Ovary (tissue), 9 donors: ENCODE data around the gene NAA11. TPM values are rescaled to one million over a fixed set of nuclear protein-coding genes. Genes with fewer than 3 reads are reported as not detected.

Experiments used
- DNase-seq, 5 donors: peaks; one replicate each; pipeline ENCODE4 v3.0.0-alpha.2; 2019 to 2020
- H3K27ac ChIP-seq, 2 donors: fragments of 200-600 bp; one replicate each; pipeline versions ENCODE4 v1.5.1 to v1.8.0; 2019 to 2022
- H3K27me3 ChIP-seq: fragments of 200-600 bp; one replicate; pipeline ENCODE4 v1.8.0; 2022
- H3K36me3 ChIP-seq: fragments of 200-600 bp; sonication (generic); one replicate; pipeline ENCODE4 v1.5.1; 2019
- H3K4me1 ChIP-seq: one replicate; pipeline ENCODE4 v1.8.1; 2013; ENCODE audit warnings: mild to moderate bottlenecking, moderate library complexity; ENCODE audit not compliant: insufficient read depth
- H3K4me3 ChIP-seq: fragments of 200-600 bp; sonication (generic); one replicate; pipeline ENCODE4 v1.5.1; 2017
- H3K9me3 ChIP-seq, 2 donors: fragments of 200-600 bp in 1 of 2; sonication (generic) in 1 of 2; one replicate each; pipeline versions ENCODE4 v1.5.1 to v1.8.1; 2013 to 2019; ENCODE audit warnings: mild to moderate bottlenecking in 1 of 2, moderate library complexity in 1 of 2
- CTCF ChIP-seq, 3 donors: fragments of 450-650 bp in 2 of 3; fragments of 200-600 bp in 1 of 3; IDR thresholded peaks; one replicate each; pipeline versions ENCODE4 v1.5.1 to v1.8.0; 2016 to 2022; ENCODE audit warnings: antibody characterized with exemption in 3 of 3, mild to moderate bottlenecking in 1 of 3
- EP300 ChIP-seq: sonication (generic); formaldehyde crosslinking; IDR thresholded peaks from one replicate; pipeline ENCODE4 v1.6.1; 2017; ENCODE audit warnings: antibody characterized with exemption
- POLR2A ChIP-seq: fragments of 450-650 bp; IDR thresholded peaks from one replicate; pipeline ENCODE4 v1.6.1; 2017; ENCODE audit warnings: antibody characterized with exemption, mild to moderate bottlenecking, moderate library complexity
- WGBS, 3 donors: extraction: QIAGEN DNeasy Blood & Tissue Kit in 1 of 3; methylation state at CpG; one replicate each; pipeline versions ENCODE4 v1.1.5 to v1.1.7; 2013 to 2017; 5-methylcytosine and 5-hydroxymethylcytosine counted together
- intact Hi-C, 4 donors: fragments of 100-400 bp; cut with DNase I; formaldehyde crosslinking; loops; one replicate each; pipeline versions ENCODE4 v1.11.0 to v1.15.1; 2022 to 2023
- polyA plus RNA-seq, 2 donors: library from polyadenylated mRNA; stranded (reverse); fragments of 200-250 nt in 1 of 2; fragments of 350-450 nt in 1 of 2; fragmentation: Illumina TruSeq in 1 of 2; extraction: RNeasy Lipid Tissue Mini Kit (QIAGEN cat#74804) in 1 of 2; gene quantifications; one replicate each; pipeline ENCODE4 v1.2.3, GENCODE V29; 2013 to 2014
- total RNA-seq, 7 donors: library from RNA; depleted of rRNA in 2 of 7; stranded (reverse); fragments of >200 nt in 2 of 7; fragmentation: NEBNext Ultra II Directional in 3 of 7; extraction: Animal tissue kit (Norgen Biotek cat#: 25700) in 3 of 7; gene quantifications; one replicate each; pipeline versions ENCODE4 v1.1.0 to v1.2.4, GENCODE V29; 2016 to 2023
- donor health status: DM: no; HTN: no; CAD: no; lungs with moderate emphysema.
- donor health status: DM: no; HTN: no; CAD: no.
- donor health status: Bipolar disorder and iron deficiency.
- donor health status: DM: yes; HTN: yes; CAD: no.
- donor health status: DM: no; HTN: no; CAD: no.
- donor health status: DM: yes; HTN: yes; CAD: no.

The NAA11 gene
- total and polyA plus RNA-seq, 9 donors, result not detected

GRCh38 chr4:79319975-79320374 lies 5.9 kb downstream of the NAA11 start:
- no peak for TF ChIP-seq CTCF (IDR thresholded peaks at IDR 0.05)
- TF ChIP-seq EP300, result no peak
- no peak for TF ChIP-seq POLR2A
- 51 to 70% (median 54%) methylated on average over 4 of the region's 4 CpGs for WGBS, 3 donors
- no peak for DNase-seq
- Histone ChIP-seq H3K4me3 (no peak overlapping the region), H3K27ac (no peak overlapping the region), H3K9me3 (no peaks in the 10 kb centered on the region), H3K4me1 (no peaks in the 10 kb centered on the region), H3K27me3 (no peaks in the 10 kb centered on the region), H3K36me3 (no peaks in the 10 kb centered on the region)
- intact Hi-C loops, result no loop called here

GRCh38 chr4:79317711-79318110 lies 8.2 kb downstream of the NAA11 start:
- intact Hi-C loops, result no loop called here
- TF ChIP-seq EP300 (no peak), POLR2A (no peak), CTCF (IDR thresholded peaks at IDR 0.05) (no peak)
- no peaks in the 10 kb centered on the region for H3K9me3 ChIP-seq
- H3K4me3 ChIP-seq, result no peak overlapping the region
- H3K36me3 ChIP-seq, result no peaks in the 10 kb centered on the region
- H3K4me1 ChIP-seq, result no peaks in the 10 kb centered on the region
- no peak overlapping the region for H3K27ac ChIP-seq
- no peaks in the 10 kb centered on the region for H3K27me3 ChIP-seq
- DNase-seq, result no peak

GRCh38 chr4:79315891-79316290 lies 10.0 kb downstream of the NAA11 start:
- TF ChIP-seq EP300 (no peak), CTCF (IDR thresholded peaks at IDR 0.05) (no peak), POLR2A (no peak)
- H3K9me3 ChIP-seq, result no peaks in the 10 kb centered on the region
- intact Hi-C loops, result no loop called here
- no peak for DNase-seq
- 15 to 42% (median 20%) methylated on average over 2 of the region's 2 CpGs for WGBS, 3 donors
- H3K36me3 ChIP-seq, result no peaks in the 10 kb centered on the region
- H3K4me3 ChIP-seq, result no peak overlapping the region
- no peaks in the 10 kb centered on the region for H3K27me3 ChIP-seq
- no peaks in the 10 kb centered on the region for H3K4me1 ChIP-seq
- no peak overlapping the region for H3K27ac ChIP-seq

GRCh38 chr4:79311279-79311678 lies 14.6 kb downstream of the NAA11 start:
- intact Hi-C loops, result no loop called here
- H3K36me3 ChIP-seq, result no peaks in the 10 kb centered on the region
- no peak overlapping the region for H3K4me3 ChIP-seq
- no peak for TF ChIP-seq POLR2A
- TF ChIP-seq EP300, result no peak
- no peak for TF ChIP-seq CTCF (IDR thresholded peaks at IDR 0.05)
- WGBS, 3 donors, result 94 to 96% (median 95%) methylated on average over 1 of the region's 1 CpG
- no peaks in the 10 kb centered on the region for H3K4me1 ChIP-seq
- no peak overlapping the region for H3K27ac ChIP-seq
- no peaks in the 10 kb centered on the region for H3K9me3 ChIP-seq
- DNase-seq, result no peak
- H3K27me3 ChIP-seq, result no peaks in the 10 kb centered on the region

- Histone ChIP-seq H3K4me1 (no peaks in the 10 kb centered on the region), H3K27ac (no peak overlapping the region), H3K27me3 (no peaks in the 10 kb centered on the region), H3K36me3 (no peaks in the 10 kb centered on the region), H3K4me3 (no peak overlapping the region), H3K9me3 (no peaks in the 10 kb centered on the region)
- intact Hi-C loops, result no loop called here
- TF ChIP-seq POLR2A (no peak), EP300 (no peak), CTCF (IDR thresholded peaks at IDR 0.05) (no peak)
- DNase-seq, result no peak
- 60 to 72% (median 66%) methylated on average over 1 of the region's 1 CpG for WGBS, 3 donors
Measured at GRCh38 chr4:79308971-79309370, 16.9 kb downstream of the NAA11 start.
